DOHH2 (cell line): Measurements from ENCODE around the gene TUB.

Source experiments
- CTCF ChIP-seq: fragments of 200-600 bp; sonication (generic); IDR thresholded peaks from one replicate; pipeline ENCODE4 v1.5.1; 2014; ENCODE audit warnings: antibody characterized with exemption, mild to moderate bottlenecking, low read depth, low read length; ENCODE audit not compliant: poor library complexity, severe bottlenecking
- EZH2phosphoT487 ChIP-seq: fragments of 200-600 bp; sonication (generic); IDR thresholded peaks from 2 replicates; pipeline ENCODE4 v1.6.1; 2017; ENCODE audit warnings: borderline replicate concordance, mild to moderate bottlenecking, antibody characterized with exemption, low read length, moderate library complexity, mixed read lengths

GRCh38 chr11:8093931-8094575 lies 13.0 kb downstream of the TUB start:
- no peak for TF ChIP-seq EZH2phosphoT487
- no peak for TF ChIP-seq CTCF
